GM12892 (cell line): ENCODE data around the gene CT47A7. TPM values are rescaled to one million over a fixed set of nuclear protein-coding genes. Genes with fewer than 3 reads are reported as not detected.
"Not testable (repeated sequence)": the region's sequence is repeated elsewhere in the genome, so short reads cannot be mapped to it uniquely, and the experiment has no call there.

Experiments used
- DNase-seq: peaks from one replicate; pipeline ENCODE4 v3.0.0; 2011; ENCODE audit not compliant: insufficient read length
- FAIRE-seq: peaks from 2 replicates; lab custom pipeline; 2011; peaks lifted over from hg19 to GRCh38; lab: Jason Lieb, UNC
- POLR2A ChIP-seq: IDR thresholded peaks from 2 replicates; pipeline ENCODE4 v1.6.1; 2011; ENCODE audit warnings: low read depth, low read length, control low read depth
- POLR2AphosphoS5 ChIP-seq: IDR thresholded peaks from 2 replicates; pipeline ENCODE4 v1.6.1; 2011; ENCODE audit warnings: low read depth, low read length, control low read depth
- TAF1 ChIP-seq: IDR thresholded peaks from 2 replicates; pipeline ENCODE4 v1.6.1; 2011; ENCODE audit warnings: low read depth, mild to moderate bottlenecking, control low read depth, low read length, borderline replicate concordance
- polyA plus RNA-seq: library from polyadenylated mRNA; unstranded; fragments of >200 nt; gene quantifications from one replicate; pipeline ENCODE4 v1.2.1, GENCODE V29; 2012; ENCODE audit warnings: missing spikeins, inconsistent platforms; ENCODE audit not compliant: missing spikeins

CT47A7 gene
- not detected for polyA plus RNA-seq

DNA sequence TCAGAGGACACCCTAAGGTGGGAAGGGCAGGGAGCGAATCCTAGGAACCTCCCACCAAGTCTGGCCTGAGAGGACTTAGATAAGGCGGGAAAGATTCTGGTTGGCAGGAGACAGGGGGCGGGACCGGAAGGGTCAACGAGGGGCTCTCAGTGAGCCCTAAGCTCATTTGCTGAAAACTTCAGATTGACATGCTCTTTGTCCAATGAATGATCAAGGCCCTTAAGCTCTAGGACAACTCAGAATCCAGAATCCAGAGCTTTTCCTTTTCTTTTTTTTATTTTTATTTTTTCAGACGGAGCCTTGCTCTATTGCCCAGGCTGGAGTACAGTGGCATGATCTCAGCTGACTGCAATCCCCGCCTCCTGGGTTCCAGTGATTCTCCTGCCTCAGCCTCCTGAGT lies at the start of gene CT47A7:
Gene CT47A7 (minus strand): TSS at position 101 of the 400 bp plus-strand sequence. CDS start 255 bp downstream, outside the sequence.
- not testable (repeated sequence) for DNase-seq, FAIRE-seq

DNA sequence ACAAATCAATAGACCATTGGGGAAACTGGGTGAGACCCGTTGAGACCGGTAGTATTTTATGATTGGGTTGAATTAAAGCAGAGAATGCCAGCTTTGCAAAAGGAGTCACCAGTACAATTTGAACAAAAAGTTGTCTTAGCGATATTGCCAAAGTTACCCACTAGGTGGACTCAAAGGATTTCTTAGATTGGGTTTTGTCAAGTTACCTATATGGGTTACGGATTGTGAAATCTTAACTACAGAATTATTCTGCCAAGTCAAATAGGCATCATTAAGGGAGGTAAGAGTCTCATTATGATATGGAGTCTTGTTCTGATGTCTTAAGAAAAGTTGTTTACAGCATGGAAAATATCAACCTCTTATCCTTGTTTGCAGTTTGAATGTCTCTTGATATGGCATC lies 44.2 kb upstream of the CT47A7 start:
- no peak for DNase-seq
- TF ChIP-seq POLR2A: no peak
- TF ChIP-seq POLR2AphosphoS5: no peak
- TF ChIP-seq TAF1: no peak
- no peak for FAIRE-seq

DNA sequence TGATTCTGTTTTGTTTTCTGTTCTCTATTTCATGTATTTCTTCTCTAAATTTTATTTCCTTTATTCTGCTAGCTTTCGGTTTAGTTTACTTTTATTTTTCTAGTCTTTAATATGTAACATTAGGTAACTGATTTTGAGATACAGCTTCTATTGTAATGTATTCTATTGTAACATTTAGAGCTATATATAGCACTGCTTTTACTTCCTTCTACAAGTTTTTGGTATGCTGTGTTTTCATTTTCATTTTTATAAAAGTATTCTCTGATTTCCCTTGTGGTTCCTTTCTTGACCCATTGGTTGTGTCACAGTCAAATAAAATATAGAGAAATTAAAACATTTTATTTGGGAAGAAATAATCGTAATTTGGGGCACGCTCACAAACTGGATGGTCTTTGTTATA lies 43.0 kb upstream of the CT47A7 start:
- DNase-seq (no peak), FAIRE-seq (no peak)
- TF ChIP-seq POLR2AphosphoS5 (no peak), POLR2A (no peak), TAF1 (no peak)

DNA sequence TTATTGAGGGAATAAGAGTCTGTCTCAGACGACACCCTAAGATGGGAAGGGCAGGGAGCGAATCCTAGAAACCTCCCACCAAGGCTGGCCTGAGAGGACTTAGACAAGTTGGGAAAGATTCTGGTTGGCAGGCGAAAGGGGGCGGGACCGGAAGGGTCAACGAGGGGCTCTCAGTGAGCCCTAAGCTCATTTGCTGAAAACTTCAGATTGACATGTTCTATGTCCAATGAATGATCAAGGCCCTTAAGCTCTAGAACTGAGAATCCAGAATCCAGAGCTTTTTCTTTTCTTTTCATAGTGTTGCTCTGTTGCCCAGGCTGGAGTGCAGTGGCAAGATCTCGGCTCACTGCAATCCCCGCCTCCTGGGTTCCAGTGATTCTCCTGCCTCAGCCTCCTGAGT lies 29.3 kb upstream of the CT47A7 start, which contains the start of gene CT47A1:
Gene CT47A1 (minus strand): TSS at position 101 of the 400 bp plus-strand sequence. CDS start 231 bp downstream, outside the sequence.
- FAIRE-seq, DNase-seq: not testable (repeated sequence)
